NCI-H128 (cell line): ENCODE measurements around the gene RCC2.

Source experiments
- DNase-seq: peaks from one replicate; lab custom pipeline; 2025; ENCODE audit not compliant: unreplicated experiment; lab: John Stamatoyannopoulos, UW

RCC2 gene

DNA sequence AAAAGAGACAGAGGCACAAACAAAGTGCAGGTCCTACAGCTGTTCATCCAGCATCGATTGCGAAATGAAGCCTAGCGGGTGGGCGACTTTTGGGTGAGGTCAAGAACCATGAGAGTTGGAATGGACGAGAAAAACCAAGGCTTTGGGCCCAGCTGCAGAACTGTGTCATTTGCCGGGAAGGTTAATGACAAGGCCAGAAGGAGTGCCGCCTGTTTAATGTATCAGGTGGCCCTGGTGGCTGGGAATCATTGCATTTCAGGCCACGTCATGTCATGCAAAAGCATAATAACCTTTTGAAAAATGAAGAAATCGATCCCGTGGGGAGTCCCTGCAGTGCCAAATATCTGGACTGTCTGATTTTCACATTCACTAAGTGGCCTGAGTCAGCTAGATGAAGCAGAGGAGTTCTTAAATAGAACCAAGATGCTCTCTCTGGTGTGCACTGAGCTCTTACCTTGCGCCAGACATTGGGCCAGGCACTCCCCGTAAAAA is 8.1 kb upstream of the RCC2 start:
- no peak for DNase-seq

DNA sequence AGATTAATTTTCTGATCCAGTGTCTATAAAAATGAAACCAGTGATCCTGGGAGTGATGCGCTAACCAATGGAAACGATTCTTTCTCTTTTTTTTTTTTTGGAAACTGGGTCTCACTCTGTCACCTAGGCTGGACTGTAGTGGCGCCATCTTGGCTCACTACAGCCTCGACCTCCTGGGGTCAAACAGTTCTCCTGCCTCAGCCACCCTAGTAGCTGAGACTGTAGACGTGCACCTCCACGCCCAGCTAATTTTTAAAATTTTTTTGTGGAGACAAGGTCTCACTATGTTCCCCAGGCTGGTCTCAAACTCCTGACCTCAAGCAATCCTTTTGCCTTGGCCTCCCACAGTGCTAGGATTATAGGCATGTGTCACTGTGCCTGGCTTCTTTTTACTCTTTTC is 3.4 kb upstream of the RCC2 start:
- DNase-seq = no peak

DNA sequence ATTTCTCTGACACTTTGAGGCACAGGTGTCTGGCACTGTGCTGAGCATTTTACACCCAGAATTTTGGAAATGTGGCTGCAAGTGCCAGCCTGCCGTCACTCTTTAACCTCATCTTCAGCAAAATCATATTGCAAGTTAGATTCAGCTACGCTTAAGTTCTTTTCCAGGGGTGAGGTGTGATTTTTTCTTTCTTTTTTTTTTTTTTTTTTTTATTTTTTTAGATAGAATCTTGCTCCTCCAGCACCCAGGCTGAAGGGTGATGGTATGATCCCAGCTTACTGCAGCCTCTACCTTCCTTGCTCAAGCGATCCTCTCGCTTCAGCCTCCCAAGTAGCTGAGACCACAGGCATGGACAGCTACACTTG is 2.5 kb upstream of the RCC2 start:
- no peak for DNase-seq

DNA sequence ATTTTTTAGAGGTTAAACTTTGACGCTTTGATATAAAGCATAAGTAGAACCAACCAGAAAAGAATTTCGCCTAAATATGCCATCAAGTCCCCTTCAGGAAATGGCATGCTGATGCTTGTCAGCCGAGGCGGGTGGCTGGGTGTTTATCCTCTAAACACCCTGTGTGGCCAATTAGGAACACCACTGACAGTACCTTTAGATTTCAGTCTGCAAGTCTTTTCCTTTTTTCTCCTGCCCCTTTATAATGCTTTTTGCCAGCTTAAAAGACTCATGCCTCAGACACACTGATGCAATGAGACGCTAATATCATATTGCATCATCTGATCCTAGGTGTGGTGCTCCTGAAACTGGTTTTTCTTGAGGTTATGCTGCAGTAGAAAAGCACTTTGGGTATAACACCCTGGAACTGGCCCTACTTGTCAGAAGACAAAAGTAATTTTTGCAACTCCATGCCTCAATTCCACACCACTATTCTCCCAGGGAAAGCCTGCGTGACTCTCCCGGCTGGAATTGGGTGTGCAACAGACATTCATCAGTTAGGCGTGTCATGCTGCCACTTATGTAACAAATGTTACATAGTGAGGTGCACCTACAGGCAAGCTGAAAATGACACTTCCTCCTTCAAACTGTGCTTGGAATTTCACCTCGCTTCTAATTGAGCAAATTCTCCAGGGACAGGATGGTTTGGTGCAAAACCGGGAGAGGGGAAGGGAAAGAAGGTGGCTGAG is 2.0 kb upstream of the RCC2 start:
- DNase-seq = no peak

DNA sequence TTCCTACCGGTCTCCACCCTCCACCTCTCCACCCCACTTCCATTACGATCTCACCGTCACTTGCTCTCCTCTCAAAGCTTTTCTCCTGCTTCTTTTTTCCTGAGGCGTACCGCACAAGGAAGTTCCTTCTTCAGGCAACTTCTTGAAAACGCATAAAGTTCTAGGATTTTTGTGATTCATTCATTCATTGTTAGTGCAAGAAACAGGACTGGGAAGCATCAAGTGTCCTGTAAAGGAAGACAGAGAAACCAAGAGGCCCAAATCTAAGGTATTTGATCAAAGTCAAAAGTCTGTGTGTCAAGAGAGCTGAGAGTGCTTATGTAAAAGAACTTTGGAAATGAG is 1.3 kb upstream of the RCC2 start:
- no peak for DNase-seq

DNA sequence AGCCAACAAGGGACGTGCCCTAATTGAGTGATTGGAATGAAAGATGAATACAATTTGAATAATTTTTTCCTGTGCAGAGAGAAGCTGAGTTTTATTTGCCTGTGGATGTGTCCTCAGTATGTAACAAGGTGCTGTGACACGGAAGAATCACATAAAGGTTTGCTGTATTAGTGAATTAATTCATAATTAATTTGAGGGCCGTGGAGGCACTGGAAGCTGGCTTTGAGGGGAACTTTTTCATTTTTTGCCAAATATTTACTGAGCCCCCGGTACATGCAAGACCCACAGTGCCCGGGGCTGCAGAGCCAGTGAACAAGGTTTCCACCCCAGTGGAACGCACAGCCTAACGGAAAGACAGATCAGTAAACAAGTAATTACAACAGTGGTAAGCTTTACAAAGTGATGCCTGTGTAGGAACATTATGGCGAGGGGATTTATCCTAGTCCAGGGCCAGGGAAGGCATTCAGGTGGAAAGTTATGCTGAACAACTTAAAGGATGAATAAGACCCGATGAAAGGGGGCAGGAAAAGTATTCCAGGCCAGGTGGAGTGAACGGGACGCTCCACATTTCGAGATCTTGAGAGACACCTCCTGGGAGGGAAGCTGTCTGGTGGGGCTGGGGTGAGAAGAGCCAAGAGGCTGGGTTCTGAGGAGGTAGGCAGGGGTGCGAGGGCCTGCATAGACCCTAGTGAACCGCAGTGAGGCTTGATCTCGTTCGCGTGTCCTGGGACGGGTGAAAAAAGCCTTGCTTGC is 773 bp upstream of the RCC2 start:
- no peak for DNase-seq

DNA sequence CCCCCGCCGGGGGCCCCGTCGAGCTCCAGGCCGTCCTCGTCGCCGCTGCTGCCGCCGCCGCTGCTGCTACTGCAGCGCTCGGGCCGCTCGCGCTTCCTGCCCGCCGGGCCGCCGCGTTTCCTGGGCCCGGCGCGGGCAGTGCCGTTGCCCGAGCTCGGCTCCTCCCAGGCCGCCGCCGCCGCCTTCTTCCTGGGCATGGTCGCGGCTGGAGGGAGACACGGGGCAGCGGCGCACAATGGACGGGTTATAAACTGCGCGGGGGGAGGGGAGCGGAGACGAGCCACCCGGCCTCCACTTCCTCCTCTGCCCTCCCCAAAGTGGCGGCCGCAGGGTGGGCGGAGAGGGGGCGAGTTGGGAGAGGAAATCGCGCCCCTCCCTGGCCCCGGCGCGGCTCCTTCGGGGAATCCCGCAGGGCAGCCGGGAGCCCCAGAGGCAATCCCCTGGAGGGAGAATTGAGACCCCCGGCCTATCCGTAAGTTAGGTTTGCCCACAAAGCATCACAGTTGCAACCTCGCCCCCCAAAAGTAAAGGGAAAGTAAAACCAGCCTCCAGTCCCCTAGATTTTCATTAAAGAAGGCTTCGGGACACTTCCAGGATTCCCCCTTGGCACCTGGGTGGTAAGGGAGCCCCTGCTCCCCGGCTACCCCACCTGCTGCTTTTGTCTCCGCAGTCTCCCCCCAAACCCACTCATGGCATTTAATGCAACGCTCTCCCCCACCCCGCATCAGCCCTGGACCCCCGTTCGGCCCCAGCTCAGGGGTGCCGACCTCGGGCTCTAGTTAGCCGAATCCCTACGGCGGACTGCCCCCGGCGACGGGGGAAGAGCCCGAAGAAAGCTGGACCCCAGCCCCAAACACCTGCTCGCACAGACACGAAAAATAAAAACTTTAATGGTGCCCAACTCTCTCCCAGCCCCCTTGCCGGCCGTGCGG is 893 bp downstream of the RCC2 start:
- no peak for DNase-seq

DNA sequence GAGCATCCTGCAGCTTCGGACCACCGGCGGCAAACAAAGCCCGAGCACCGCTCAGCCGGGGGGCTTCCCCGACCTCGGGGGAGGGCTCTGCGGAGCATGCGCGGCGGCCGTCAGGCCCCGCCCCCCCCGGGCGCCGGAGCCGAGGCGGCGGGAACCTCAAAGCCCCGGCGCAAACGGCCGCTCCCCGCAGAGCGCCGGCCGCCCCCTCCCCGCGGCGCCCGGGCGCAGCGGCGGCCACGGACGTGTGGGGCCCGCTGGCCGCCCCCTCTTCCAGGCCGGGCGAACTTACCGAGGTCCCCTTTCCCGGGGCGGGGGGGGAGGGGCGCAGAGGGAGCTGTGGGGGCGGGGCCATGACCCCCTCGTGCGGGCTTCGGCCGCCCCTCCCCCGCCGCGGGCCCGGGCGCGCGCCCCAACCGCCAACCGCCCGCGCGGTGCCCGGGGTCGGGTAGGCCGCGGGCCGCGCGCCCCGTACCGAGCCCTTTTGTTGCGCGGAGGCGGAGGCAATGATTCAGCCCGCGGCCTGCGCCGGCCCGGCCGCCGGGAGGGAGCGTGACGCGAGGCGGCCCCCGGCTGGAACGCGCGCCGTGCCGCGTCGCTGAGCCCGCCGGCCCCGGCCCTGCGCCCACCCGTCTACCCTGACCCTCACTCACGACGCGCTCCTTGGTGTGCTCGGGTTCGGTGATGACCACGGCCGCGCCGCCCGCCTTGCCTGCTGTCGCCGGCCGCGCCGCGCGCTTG is 1.7 kb downstream of the RCC2 start:
- DNase-seq = peak; percentile 56

DNA sequence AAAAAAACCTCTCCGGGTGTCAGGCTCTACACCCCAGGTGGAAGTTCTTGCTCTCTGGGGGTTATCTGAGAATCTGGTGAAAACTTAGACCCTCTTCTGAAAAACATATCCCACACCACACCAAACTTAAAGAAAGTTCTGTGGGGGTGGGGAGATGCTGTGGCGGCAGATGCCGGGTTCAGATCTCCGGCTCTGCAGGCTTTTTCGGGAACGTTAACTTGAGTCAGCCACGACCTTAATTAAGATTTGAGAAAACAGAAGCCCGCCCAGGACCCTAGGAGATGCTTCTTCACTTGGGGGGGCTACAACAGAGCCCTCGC is 2.3 kb downstream of the RCC2 start:
- no peak for DNase-seq

DNA sequence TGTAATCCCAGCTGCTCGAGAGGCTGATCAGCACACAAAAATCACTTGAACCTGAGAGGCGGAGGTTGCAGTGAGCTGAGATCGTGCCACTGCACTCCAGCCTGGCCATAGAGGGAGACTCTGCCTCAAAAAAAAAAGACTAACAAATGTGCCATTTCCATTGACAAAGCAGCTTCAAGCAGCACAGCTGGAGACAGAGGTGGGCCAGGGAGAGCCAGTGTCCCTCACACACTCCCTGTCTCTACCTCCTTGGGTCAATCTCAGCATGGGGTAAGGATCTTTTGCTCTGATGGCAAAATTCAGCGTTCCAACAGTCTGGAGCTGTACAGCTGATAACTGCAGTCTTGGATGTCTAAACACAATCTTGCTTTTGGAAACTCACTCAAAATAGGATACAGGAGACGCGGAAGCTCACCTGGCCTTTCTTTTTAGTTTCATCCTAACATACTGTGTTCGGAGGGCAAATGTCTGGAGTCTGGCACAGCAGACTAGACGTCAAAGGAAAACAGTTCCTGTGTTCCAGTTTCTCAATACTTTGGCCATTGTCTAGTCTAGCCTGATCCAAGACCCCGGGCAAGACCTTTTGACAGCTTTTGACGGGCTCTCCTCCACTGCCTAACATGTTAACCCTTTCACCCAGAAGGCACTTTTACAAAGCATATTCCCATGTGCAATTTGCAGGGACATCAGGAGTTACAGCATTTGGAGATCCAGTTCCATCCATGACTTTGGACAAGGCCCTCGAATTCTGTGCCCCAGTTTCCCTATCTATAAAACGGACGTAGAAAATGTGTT is 2.9 kb downstream of the RCC2 start:
- no peak for DNase-seq

DNA sequence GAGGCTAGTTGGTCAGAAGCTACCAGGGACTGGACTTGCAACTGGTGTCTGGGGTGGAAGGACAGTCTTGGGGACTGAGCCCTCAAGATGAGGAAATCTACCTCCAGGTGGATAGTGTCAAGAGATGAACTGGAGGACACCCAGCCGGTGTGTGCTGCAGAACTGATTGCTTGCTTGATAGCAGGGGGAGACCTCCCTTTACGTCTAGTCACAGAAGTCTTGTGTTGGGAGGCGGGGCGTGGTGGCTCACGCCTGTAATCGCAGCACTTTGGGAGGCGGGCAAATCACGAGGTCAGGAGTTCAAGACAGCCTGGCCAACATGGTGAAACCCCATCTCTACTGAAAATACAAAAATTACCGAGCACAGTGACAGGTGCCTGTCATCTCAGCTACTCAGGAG is 4.9 kb downstream of the RCC2 start:
- no peak for DNase-seq

DNA sequence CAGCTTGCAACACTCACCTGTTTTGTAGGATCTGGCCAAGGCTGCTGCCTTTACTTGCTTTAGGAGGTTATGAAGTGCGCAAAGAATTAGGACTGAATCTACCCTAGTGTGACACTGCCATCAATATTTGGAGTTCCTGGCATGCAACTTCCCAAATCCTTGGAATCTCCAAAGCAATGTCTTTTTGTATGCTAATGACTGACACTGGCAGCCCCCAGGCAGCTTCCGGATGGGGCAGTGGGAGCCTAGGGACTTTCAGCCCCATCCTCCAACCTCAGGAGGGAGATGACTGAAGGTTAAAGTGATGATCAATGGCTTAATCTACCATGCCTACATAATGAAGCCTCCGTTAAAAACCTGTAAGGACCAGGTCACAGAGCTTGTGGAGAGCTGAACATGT is 5.5 kb downstream of the RCC2 start:
- no peak for DNase-seq

DNA sequence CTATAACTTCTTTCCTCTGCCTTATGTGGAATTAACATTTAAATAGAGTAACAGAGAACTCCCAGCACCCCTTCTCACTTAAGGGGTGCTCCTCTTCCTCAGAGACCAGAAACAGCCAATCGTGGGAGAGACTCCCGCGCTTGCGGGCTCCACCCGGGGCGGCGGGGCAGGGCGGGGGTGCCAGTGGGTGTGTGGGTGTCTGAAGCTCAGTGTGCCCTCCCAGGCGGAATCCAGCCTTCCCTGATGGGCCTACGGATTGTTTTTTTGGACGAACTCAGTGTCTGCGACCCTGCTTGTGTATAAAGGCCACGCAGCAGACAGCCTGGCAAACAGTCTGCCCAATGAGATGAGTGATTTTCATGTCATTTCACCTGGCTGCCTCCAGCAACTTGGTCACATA is 6.2 kb downstream of the RCC2 start:
- DNase-seq = no peak

DNA sequence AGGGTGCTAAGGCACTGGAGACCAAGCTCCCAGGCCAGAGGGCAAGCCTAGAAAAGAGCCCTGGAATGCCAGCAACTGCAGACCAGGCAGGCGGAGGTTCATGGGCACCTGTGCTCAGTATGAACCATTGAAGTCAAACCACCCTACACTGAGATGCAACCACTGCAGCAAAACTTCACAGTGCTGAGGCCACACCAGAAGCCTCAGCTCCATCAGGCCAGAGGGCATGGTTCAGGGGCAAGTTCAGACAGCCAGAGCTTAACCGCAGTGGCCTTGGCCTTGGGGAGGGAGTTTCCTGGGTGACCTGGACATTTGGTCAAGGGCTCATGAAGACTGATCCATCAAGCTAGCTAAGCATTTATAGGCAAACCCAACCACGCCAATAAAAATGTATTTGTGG is 7.1 kb downstream of the RCC2 start:
- no peak for DNase-seq

DNA sequence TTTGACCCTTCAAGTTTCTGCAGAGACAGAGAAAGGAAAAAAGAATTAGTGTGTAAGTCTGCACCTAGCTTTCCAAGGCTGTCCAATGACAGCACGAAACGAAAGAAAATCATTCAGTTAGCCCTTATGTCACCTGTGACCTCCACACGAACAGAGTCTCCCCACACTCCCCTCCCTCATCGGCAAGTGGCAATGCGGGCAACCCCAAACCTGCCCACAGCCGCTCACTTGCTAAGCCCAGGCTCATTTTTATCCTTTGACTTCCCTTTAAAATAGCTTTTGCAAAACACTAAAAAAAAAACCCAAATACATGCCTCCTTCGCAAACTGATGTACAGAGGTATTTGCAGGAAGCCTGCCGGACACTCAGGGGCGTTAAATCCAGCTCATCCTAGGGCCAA is 10.3 kb downstream of the RCC2 start:
- DNase-seq = no peak

DNA sequence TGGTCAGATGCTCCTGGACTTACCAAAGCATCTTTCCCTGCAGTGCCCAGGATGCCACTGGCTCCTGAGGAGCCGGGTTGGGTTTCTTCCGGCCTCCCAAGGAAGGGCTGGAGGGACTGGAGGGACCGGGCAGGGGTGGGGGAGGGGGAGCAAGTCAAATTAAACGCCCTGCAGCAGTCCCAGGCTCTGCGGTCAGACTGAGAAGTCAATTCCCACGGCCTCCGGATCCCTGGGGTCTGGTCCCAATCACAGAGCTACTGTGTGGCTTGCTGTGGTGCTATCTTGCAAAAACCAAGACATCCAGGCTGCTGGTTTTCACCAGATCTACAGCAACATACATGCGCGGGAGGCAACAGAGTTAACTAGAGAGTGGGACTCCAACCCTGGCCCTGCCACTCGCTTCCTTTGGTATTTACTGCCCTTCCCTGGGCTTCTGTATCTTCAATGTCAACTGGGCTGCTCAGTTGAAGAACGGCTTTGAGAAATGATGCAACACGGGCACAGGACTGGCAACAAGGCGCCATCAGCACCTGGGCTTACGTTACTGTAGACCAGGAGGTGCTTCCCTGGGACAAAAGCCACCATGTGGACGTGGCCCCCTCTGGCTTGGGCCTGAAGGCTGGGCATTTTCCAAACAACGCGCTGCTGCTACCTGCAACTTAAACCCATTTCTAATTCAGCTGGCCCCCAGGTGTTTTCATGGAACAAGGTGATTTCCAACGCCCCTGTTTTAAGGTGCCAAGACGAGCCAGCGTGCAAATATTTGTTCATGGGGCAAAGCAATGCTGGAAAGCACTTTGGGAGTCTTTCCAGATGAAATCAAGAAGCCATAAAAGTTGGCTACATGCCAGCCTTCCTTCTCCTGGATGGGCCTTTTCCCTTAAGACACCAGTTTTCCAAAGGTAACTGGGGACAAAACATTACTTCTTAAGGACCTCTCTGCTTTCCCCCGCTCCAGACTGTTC is 11.5 kb downstream of the RCC2 start:
- no peak for DNase-seq

DNA sequence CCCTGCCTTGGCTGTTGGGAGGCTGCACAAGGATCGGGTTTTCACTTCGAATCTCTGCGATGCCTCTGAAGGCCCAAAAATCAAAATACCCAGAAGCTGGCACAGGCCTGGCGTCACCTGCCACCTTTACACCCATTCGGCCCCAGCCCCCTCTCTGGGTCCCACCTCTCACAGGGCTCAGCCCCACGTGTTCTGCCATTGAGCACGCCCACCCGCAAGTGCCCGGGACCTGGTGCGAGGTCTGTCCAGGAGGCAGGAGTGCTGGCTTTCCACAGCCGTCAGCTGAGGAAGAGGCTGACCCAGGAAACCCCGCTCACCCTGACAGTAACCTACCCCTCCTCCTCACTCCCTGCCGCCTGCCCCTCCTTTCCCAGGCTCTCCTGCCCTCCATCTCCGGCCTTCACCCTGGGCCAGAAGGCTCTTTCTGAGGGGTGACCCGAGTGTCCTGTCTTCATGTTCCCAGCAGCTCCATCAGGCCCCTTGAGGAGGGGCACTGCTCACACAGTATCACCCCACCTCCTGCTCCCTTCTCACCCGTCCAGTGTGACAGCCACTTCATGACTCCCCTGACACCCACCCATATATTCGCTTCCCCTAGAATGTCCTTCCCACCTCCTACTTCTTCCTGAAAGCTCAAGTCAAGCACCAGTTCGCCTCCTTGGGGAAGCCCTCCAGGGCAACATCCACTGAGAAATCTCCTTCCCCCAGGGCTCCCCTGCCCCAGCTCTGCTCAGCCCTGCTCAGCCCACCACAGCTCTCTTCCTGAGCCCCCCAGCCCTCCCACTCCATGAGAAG is 13.5 kb downstream of the RCC2 start:
- DNase-seq = no peak

DNA sequence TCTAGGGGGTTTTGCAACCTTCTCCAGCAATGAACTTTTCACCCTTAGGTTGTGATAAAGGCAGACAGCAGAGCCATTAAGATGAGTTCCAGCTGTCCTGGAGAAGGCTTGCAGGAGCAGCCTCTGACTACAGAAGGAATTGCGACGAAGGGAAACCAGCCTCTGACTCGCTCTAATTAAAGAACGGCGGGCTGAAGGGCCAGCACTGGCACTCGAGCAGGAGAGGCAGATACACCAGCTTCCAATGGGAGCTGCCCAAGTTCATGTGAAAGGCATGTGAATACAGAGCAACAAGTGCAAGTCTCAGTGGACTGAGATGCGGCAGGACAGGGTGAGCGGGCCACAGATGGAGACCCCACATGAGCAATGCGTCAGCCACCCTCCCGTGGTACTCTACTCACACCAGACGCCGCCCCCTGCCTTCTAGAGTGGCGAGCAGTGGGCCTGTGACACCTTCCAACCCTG is 15.7 kb downstream of the RCC2 start:
- no peak for DNase-seq
